Ectodermal cell (in vitro differentiated cells): ENCODE measurements around the gene LRRC71.

Source experiments
- H3K27ac ChIP-seq: 2 replicates; pipeline ENCODE4 v1.7.0; 2013; ENCODE audit warnings: mild to moderate bottlenecking, low read depth, low read length; ENCODE audit not compliant: insufficient read depth, poor library complexity, severe bottlenecking
- H3K27me3 ChIP-seq: 2 replicates; pipeline ENCODE4 v1.7.0; 2013; ENCODE audit warnings: mild to moderate bottlenecking, low read length; ENCODE audit not compliant: insufficient read depth, control insufficient read depth, poor library complexity, severe bottlenecking
- H3K36me3 ChIP-seq: one replicate; pipeline ENCODE4 v1.7.0; 2013; ENCODE audit warnings: low read length; ENCODE audit not compliant: control insufficient read depth, insufficient read depth
- H3K4me1 ChIP-seq: one replicate; pipeline ENCODE4 v1.7.0; 2013; ENCODE audit warnings: low read length; ENCODE audit not compliant: control insufficient read depth, insufficient read depth
- H3K4me3 ChIP-seq: 2 replicates; pipeline ENCODE4 v1.7.0; 2013; ENCODE audit warnings: low read depth, low read length, control low read depth; ENCODE audit not compliant: insufficient read depth
- H3K9me3 ChIP-seq: 2 replicates; pipeline ENCODE4 v1.7.0; 2013; ENCODE audit warnings: mild to moderate bottlenecking, low read length, moderate library complexity; ENCODE audit not compliant: control insufficient read depth
- WGBS, 2 experiments: methylation state at CpG; one replicate each; pipeline ENCODE4 v1.1.7; 2013; ENCODE audit warnings: missing lambda C conversion rate in 2 of 2; 5-methylcytosine and 5-hydroxymethylcytosine counted together

LRRC71 gene

GRCh38 chr1:156906206-156906906, 14.1 kb upstream of the LRRC71 start:
- 95 to 96% methylated on average over 16 of the region's 16 CpGs for WGBS, 2 experiments

GRCh38 chr1:156908541-156908940, 11.9 kb upstream of the LRRC71 start:
- WGBS, 2 experiments = 91 to 94% methylated on average over 29 of the region's 29 CpGs
- no peak overlapping the region for H3K27ac ChIP-seq
- H3K36me3 ChIP-seq = no peaks in the 10 kb centered on the region
- no peaks in the 10 kb centered on the region for H3K9me3 ChIP-seq
- no peaks in the 10 kb centered on the region for H3K4me1 ChIP-seq
- peaks cover 3% of the 10 kb centered on the region for H3K27me3 ChIP-seq
- H3K4me3 ChIP-seq = no peak overlapping the region

More at GRCh38 chr1:156906206-156906906, 14.1 kb upstream of the LRRC71 start:
- H3K27ac ChIP-seq = no peak overlapping the region
- no peaks in the 10 kb centered on the region for H3K4me1 ChIP-seq
- no peaks in the 10 kb centered on the region for H3K9me3 ChIP-seq
- no peaks in the 10 kb centered on the region for H3K27me3 ChIP-seq
- H3K36me3 ChIP-seq = no peaks in the 10 kb centered on the region
- H3K4me3 ChIP-seq = no peak overlapping the region

GRCh38 chr1:156908955-156909354, 11.5 kb upstream of the LRRC71 start:
- H3K4me3 ChIP-seq = no peak overlapping the region
- H3K27ac ChIP-seq = no peak overlapping the region
- H3K27me3 ChIP-seq = peaks cover 3% of the 10 kb centered on the region
- no peaks in the 10 kb centered on the region for H3K9me3 ChIP-seq
- no peaks in the 10 kb centered on the region for H3K4me1 ChIP-seq
- H3K36me3 ChIP-seq = no peaks in the 10 kb centered on the region
- 88 to 91% methylated on average over 10 of the region's 10 CpGs for WGBS, 2 experiments

- WGBS, 2 experiments = 70 to 72% methylated on average over 5 of the region's 5 CpGs
- no peaks in the 10 kb centered on the region for H3K36me3 ChIP-seq
Observed at GRCh38 chr1:156909671-156910070, 10.8 kb upstream of the LRRC71 start.

GRCh38 chr1:156910309-156910782, 10.1 kb upstream of the LRRC71 start:
- H3K4me3 ChIP-seq = no peak overlapping the region
- WGBS, 2 experiments = 24 to 39% methylated on average over 12 to 16 of the region's 18 CpGs

More at GRCh38 chr1:156909671-156910070, 10.8 kb upstream of the LRRC71 start:
- H3K4me3 ChIP-seq = no peak overlapping the region
- H3K27me3 ChIP-seq = peaks cover 3% of the 10 kb centered on the region
- H3K4me1 ChIP-seq = no peaks in the 10 kb centered on the region
- no peak overlapping the region for H3K27ac ChIP-seq
- no peaks in the 10 kb centered on the region for H3K9me3 ChIP-seq

GRCh38 chr1:156911577-156912298, 8.7 kb upstream of the LRRC71 start:
- WGBS, 2 experiments = 87 to 93% methylated on average over 5 of the region's 6 CpGs
- peaks cover 3% of the 10 kb centered on the region for H3K27me3 ChIP-seq
- no peaks in the 10 kb centered on the region for H3K36me3 ChIP-seq

More at GRCh38 chr1:156910309-156910782, 10.1 kb upstream of the LRRC71 start:
- no peaks in the 10 kb centered on the region for H3K36me3 ChIP-seq
- no peaks in the 10 kb centered on the region for H3K9me3 ChIP-seq
- H3K4me1 ChIP-seq = no peaks in the 10 kb centered on the region
- peaks cover 3% of the 10 kb centered on the region for H3K27me3 ChIP-seq
- H3K27ac ChIP-seq = no peak overlapping the region

GRCh38 chr1:156912310-156912709, 8.1 kb upstream of the LRRC71 start:
- Histone ChIP-seq H3K9me3 (no peaks in the 10 kb centered on the region), H3K27ac (no peak overlapping the region), H3K27me3 (peaks cover 3% of the 10 kb centered on the region), H3K4me3 (no peak overlapping the region), H3K36me3 (no peaks in the 10 kb centered on the region), H3K4me1 (no peaks in the 10 kb centered on the region)
- WGBS, 2 experiments = 78 to 81% methylated on average over 2 of the region's 2 CpGs

More at GRCh38 chr1:156911577-156912298, 8.7 kb upstream of the LRRC71 start:
- Histone ChIP-seq H3K9me3 (no peaks in the 10 kb centered on the region), H3K4me3 (no peak overlapping the region), H3K27ac (no peak overlapping the region), H3K4me1 (no peaks in the 10 kb centered on the region)

GRCh38 chr1:156912861-156913808, 7.3 kb upstream of the LRRC71 start:
- no peaks in the 10 kb centered on the region for H3K36me3 ChIP-seq
- no peaks in the 10 kb centered on the region for H3K4me1 ChIP-seq
- no peak overlapping the region for H3K27ac ChIP-seq
- WGBS, 2 experiments = 74 to 77% methylated on average over 24 of the region's 24 CpGs
- H3K4me3 ChIP-seq = no peak overlapping the region
- H3K27me3 ChIP-seq = peaks cover 5% of the 10 kb centered on the region
- H3K9me3 ChIP-seq = no peaks in the 10 kb centered on the region

- H3K27ac ChIP-seq = no peak overlapping the region
- no peak overlapping the region for H3K4me3 ChIP-seq
- H3K4me1 ChIP-seq = no peaks in the 10 kb centered on the region
- H3K36me3 ChIP-seq = no peaks in the 10 kb centered on the region
- WGBS, 2 experiments = 80 to 85% methylated on average over 13 of the region's 13 CpGs
- no peaks in the 10 kb centered on the region for H3K9me3 ChIP-seq
- H3K27me3 ChIP-seq = peaks cover 12% of the 10 kb centered on the region
Observed at GRCh38 chr1:156913809-156914387, 6.5 kb upstream of the LRRC71 start.
